ENCODE data around the gene LYPD3. TPM values are rescaled to one million over a fixed set of nuclear protein-coding genes. Genes with fewer than 3 reads are reported as not detected.
"Not testable (repeated sequence)": the region's sequence is repeated elsewhere in the genome, so short reads cannot be mapped to it uniquely, and the experiment has no call there.

Gene LYPD3
- total RNA-seq, 4 donors from 2014 or later = 312 to 823 (median 569) TPM

DNA sequence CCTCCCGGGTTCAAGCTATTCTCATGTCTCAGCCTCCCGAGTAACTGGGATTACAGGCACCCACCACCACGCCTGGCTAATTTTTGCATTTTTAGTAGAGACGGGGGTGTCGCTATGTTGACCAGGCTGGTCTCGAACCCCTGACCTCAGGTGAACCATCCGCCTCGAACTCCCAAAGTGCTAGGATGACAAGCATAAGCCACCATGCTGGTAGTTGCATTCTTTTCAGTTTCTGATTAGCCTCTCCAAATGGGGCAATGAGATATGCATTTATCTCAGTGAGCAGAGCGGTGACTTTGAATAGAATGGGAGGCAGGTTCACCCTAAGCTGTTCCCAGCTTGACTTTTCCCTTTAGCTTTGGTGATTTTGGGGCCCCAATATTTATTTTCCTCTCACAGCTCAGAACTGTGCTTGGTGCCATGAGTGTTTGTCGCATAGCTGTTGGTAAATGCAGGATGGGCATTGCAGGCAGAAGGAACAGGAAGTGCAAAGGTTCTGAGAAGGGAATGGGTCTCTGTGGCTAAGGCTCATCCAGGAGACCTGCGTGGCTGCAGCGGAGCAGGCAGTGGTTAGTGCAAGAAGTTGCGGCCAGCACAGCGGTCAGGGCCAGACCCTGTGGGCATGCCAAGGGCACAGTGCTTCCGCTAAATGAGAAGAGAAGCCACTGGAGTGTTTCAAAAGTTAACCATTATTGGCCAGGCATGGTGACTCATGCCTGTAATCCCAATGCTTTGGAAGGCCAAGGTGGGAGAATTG, 20.7 kb downstream of the LYPD3 start:
- intact Hi-C loops (cut with DNase I) = loop anchor here (5.0 kb wide), 1 partner anchor 78 kb away; no protein-coding TSS in a partner anchor
- DNase-seq = no peak

GRCh38 chr19:43444091-43444490, 21.3 kb downstream of the LYPD3 start:
- H3K27me3 ChIP-seq; DNase-seq; H3K27ac ChIP-seq; H3K9me3 ChIP-seq; H3K4me3 ChIP-seq; H3K36me3 ChIP-seq; intact Hi-C loops (cut with DNase I): not testable (repeated sequence)
- peaks cover 0 to 17% (median 3%) of the 10 kb centered on the region in 3 donors for H3K4me1 ChIP-seq
- WGBS, 2 donors = 91 to 92% methylated on average over 9 of the region's 9 CpGs

More for the DNA sequence above, 20.7 kb downstream of the LYPD3 start:
- Histone ChIP-seq H3K4me1 (peaks cover 0 to 11% (median 2%) of the 10 kb centered on the region in 3 donors), H3K4me3 (no peak overlapping the region), H3K9me3 (no peaks in the 10 kb centered on the region), H3K27ac (no peak overlapping the region), H3K36me3 (no peaks in the 10 kb centered on the region), H3K27me3 (no peaks in the 10 kb centered on the region)
- WGBS, 2 donors = 86 to 88% methylated on average over 10 to 14 of the region's 15 CpGs
- TF ChIP-seq POLR2A (IDR thresholded peaks at IDR 0.05) (no peak), CTCF (IDR thresholded peaks at IDR 0.05) (no peak)

DNA sequence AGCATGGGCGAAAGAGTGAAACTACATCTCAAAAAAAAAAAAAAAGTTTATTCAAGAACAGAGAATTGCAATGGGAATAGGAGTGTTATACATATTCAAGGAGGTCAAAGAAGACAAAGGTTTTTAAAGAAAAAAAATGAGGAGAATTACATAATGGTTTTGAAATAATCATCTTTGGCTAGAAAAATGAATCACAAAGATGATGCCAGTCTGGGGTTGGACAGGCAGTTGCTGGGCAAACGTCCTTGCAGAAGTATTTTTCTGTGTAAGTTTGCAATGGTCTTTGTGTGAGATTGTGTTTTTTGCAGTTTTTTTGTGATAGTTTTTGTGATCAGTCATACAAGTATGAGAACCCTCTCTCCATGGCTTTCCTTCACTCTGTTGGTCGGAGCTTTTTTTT, 23.7 kb downstream of the LYPD3 start:
- intact Hi-C loops (cut with DNase I) = no loop called here
- Histone ChIP-seq H3K27me3 (no peaks in the 10 kb centered on the region), H3K4me1 (peaks cover 6 to 24% (median 14%) of the 10 kb centered on the region in 3 donors), H3K9me3 (no peaks in the 10 kb centered on the region), H3K36me3 (no peaks in the 10 kb centered on the region), H3K27ac (no peak overlapping the region), H3K4me3 (no peak overlapping the region)
- no peak for DNase-seq
- 31 to 34% methylated on average over 3 of the region's 3 CpGs for WGBS, 2 donors
- TF ChIP-seq CTCF (IDR thresholded peaks at IDR 0.05) (no peak), POLR2A (IDR thresholded peaks at IDR 0.05) (no peak)

GRCh38 chr19:43439709-43440063, 25.7 kb downstream of the LYPD3 start:
- Histone ChIP-seq H3K27ac (peak overlapping the region in 3 of 4 donors; percentile 31 to 83 (median 45)), H3K9me3 (no peaks in the 10 kb centered on the region), H3K4me3 (no peak overlapping the region), H3K4me1 (peaks cover 6 to 22% (median 14%) of the 10 kb centered on the region in 3 donors), H3K27me3 (no peaks in the 10 kb centered on the region), H3K36me3 (no peaks in the 10 kb centered on the region)
- no peak for TF ChIP-seq POLR2A (IDR thresholded peaks at IDR 0.05)
- no peak for TF ChIP-seq CTCF (IDR thresholded peaks at IDR 0.05)
- intact Hi-C loops (cut with DNase I) = no loop called here
- no peak for DNase-seq

- H3K36me3 ChIP-seq = no peaks in the 10 kb centered on the region
- WGBS, 2 donors = 15 to 49% methylated on average over 2 to 4 of the region's 14 CpGs
These were observed 26.2 kb downstream of the LYPD3 start for GRCh38 chr19:43439032-43439708.

More at GRCh38 chr19:43439032-43439708, 26.2 kb downstream of the LYPD3 start:
- Histone ChIP-seq H3K27me3 (no peaks in the 10 kb centered on the region), H3K9me3 (no peaks in the 10 kb centered on the region), H3K4me1 (peaks cover 6 to 22% (median 14%) of the 10 kb centered on the region in 3 donors), H3K4me3 (no peak overlapping the region), H3K27ac (peak overlapping the region; percentile 52 to 83 (median 60))
- intact Hi-C loops (cut with DNase I) = no loop called here
- no peak for DNase-seq
- TF ChIP-seq POLR2A (IDR thresholded peaks at IDR 0.05) (no peak), CTCF (IDR thresholded peaks at IDR 0.05) (no peak)

Measured in esophagus squamous epithelium (tissue), 5 donors.